Loucy (cell line): ENCODE measurements around the gene ACAD10.
"Not testable (repeated sequence)": the region's sequence is repeated elsewhere in the genome, so short reads cannot be mapped to it uniquely, and the experiment has no call there.

Experiments used
- H2AFZ ChIP-seq: fragments of 200-600 bp; sonication (generic); 2 replicates; pipeline ENCODE4 v1.6.0; 2016; ENCODE audit warnings: antibody characterized with exemption, mild to moderate bottlenecking, low read length, moderate library complexity
- H3F3A ChIP-seq: fragments of 200-600 bp; 2 replicates; pipeline ENCODE4 v1.6.0; 2016; ENCODE audit warnings: antibody characterized with exemption, low read depth, mild to moderate bottlenecking
- H3K27me3 ChIP-seq: fragments of 200-600 bp; sonication (generic); 2 replicates; pipeline ENCODE4 v1.6.1; 2014; ENCODE audit warnings: low read length, mild to moderate bottlenecking; ENCODE audit not compliant: insufficient read depth, poor library complexity, severe bottlenecking
- H3K36me3 ChIP-seq: fragments of 200-600 bp; sonication (generic); 2 replicates; pipeline ENCODE4 v1.6.1; 2016; ENCODE audit warnings: low read length; ENCODE audit not compliant: insufficient read depth
- H3K4me1 ChIP-seq: fragments of 200-600 bp; sonication (generic); 2 replicates; pipeline ENCODE4 v1.5.1; 2014; ENCODE audit warnings: low read length, mild to moderate bottlenecking; ENCODE audit not compliant: insufficient read depth, poor library complexity, severe bottlenecking
- H3K4me2 ChIP-seq: fragments of 200-600 bp; sonication (generic); 2 replicates; pipeline ENCODE4 v1.6.0; 2014; ENCODE audit warnings: antibody characterized with exemption, low read length, low read depth, mild to moderate bottlenecking; ENCODE audit not compliant: poor library complexity, severe bottlenecking
- H3K4me3 ChIP-seq: fragments of 200-600 bp; sonication (generic); 2 replicates; pipeline ENCODE4 v1.5.1; 2014; ENCODE audit warnings: low read length, mild to moderate bottlenecking, mixed read lengths; ENCODE audit not compliant: poor library complexity, severe bottlenecking
- H3K79me2 ChIP-seq: fragments of 200-600 bp; sonication (generic); 2 replicates; pipeline ENCODE4 v1.6.1; 2014; ENCODE audit warnings: low read length; ENCODE audit not compliant: insufficient read depth
- H3K9ac ChIP-seq: fragments of 200-600 bp; sonication (generic); 2 replicates; pipeline ENCODE4 v1.6.0; 2014; ENCODE audit warnings: mild to moderate bottlenecking, low read depth, low read length, moderate library complexity; ENCODE audit not compliant: poor library complexity, severe bottlenecking
- H3K9me2 ChIP-seq: fragments of 200-600 bp; sonication (generic); replicated peaks from 2 replicates; pipeline ENCODE4 v1.6.1; 2016; ENCODE audit warnings: low read depth, low read length, mixed read lengths
- H3K9me3 ChIP-seq: fragments of 200-600 bp; sonication (generic); 2 replicates; pipeline ENCODE4 v1.6.1; 2014; ENCODE audit warnings: mild to moderate bottlenecking, antibody characterized with exemption, low read length, low read depth; ENCODE audit not compliant: insufficient read depth
- H4K20me1 ChIP-seq: fragments of 200-600 bp; sonication (generic); 2 replicates; pipeline ENCODE4 v1.6.0; 2014; ENCODE audit warnings: antibody characterized with exemption, low read length, mild to moderate bottlenecking; ENCODE audit not compliant: insufficient read depth, poor library complexity, severe bottlenecking
- CTCF ChIP-seq: fragments of 200-600 bp; sonication (generic); conservative IDR thresholded peaks from 2 replicates; pipeline ENCODE4 v1.5.1; 2014; ENCODE audit warnings: mild to moderate bottlenecking, antibody characterized with exemption, low read length
- EZH2phosphoT487 ChIP-seq: fragments of 200-600 bp; IDR thresholded peaks from 2 replicates; pipeline ENCODE4 v1.6.1; 2018; ENCODE audit warnings: antibody characterized with exemption, mild to moderate bottlenecking, moderate library complexity, borderline replicate concordance

Gene ACAD10

DNA sequence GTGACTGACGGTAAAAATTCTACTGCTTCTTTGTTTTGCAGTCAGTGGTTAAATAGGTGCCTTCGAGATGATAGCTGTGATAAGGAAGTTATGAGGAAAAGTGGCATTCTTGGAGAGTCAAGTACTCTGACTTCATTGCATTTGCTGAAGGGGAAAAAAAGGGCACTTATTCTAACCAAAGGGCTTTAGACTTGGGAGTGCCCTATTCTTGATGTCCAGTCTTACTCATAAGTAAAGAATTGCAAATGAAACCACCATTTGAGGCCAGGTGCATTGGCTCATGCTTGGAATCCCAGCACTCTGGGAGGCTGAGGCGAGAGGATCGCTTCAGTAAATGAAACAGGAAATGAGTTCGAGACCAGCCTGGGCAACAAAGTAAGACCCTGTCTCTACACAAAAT, 40.4 kb upstream of the ACAD10 start:
- H3K9me3 ChIP-seq: no peaks in the 10 kb centered on the region
- H2AFZ ChIP-seq: no peak overlapping the region
- peaks cover 66% of the 10 kb centered on the region for H3K36me3 ChIP-seq
- no peak overlapping the region for H3K4me2 ChIP-seq
- no peaks in the 10 kb centered on the region for H3K9me2 ChIP-seq
- TF ChIP-seq CTCF: no peak
- TF ChIP-seq EZH2phosphoT487: no peak
- H3F3A ChIP-seq: no peaks in the 10 kb centered on the region
- H3K4me1 ChIP-seq: no peaks in the 10 kb centered on the region
- no peaks in the 10 kb centered on the region for H3K79me2 ChIP-seq
- no peak overlapping the region for H3K9ac ChIP-seq
- no peaks in the 10 kb centered on the region for H3K27me3 ChIP-seq
- H3K4me3 ChIP-seq: no peak overlapping the region
- no peaks in the 10 kb centered on the region for H4K20me1 ChIP-seq

- no peaks in the 10 kb centered on the region for H3F3A ChIP-seq
- H3K9ac ChIP-seq: no peak overlapping the region
- no peaks in the 10 kb centered on the region for H3K9me2 ChIP-seq
- H3K4me3 ChIP-seq: no peak overlapping the region
- TF ChIP-seq EZH2phosphoT487: no peak
- TF ChIP-seq CTCF: no peak
- peaks cover 69% of the 10 kb centered on the region; the same call in 1 of the 2 replicates for H3K36me3 ChIP-seq
- H3K27me3 ChIP-seq: no peaks in the 10 kb centered on the region
- no peaks in the 10 kb centered on the region for H3K4me1 ChIP-seq
- H3K9me3 ChIP-seq: no peaks in the 10 kb centered on the region
- no peaks in the 10 kb centered on the region for H3K79me2 ChIP-seq
- no peaks in the 10 kb centered on the region for H4K20me1 ChIP-seq
- no peak overlapping the region for H2AFZ ChIP-seq
- no peak overlapping the region for H3K4me2 ChIP-seq
Measured at GRCh38 chr12:111650912-111651311, 34.9 kb upstream of the ACAD10 start.

DNA sequence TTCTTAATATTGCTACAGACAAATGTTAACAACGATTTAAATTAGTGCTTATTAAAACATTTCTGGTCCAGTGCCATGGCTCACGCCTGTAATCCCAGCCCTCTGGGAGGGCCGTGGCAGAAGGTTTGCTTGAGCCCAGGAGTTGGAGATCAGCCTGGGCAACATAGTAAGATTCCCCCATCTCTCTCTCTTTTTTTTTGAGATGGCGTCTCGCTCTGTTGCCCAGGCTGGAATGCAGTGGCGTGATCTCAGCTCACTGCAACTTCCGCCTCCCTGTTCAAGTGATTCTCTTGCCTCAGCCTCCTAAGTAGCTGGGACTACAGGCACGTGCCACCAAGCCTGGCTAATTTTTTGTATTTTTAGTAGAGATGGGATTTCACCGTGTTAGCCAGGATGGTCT, 33.3 kb upstream of the ACAD10 start:
- H3K36me3 ChIP-seq: peaks cover 65% of the 10 kb centered on the region; the same call in 1 of the 2 replicates

DNA sequence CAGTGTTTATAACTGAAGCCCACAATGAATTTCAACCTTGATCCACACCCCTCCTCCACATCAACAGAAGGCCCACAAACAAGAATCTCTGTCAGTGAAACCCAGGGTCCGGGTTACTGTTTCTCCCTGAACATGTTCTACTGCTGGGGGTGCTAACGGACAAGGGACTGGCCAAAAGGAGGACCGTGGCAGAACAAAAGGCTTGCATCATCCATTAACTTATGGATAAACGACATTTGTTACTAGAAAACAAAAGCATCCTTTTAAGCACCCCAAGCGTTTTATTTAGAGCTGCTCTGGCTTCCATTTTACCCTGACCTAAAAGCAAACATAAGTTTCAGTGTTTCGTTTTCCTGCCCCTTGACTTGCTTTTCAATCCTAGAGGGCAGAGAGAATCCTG, 32.3 kb upstream of the ACAD10 start:
- Histone ChIP-seq H3K4me2 (no peak overlapping the region), H3K4me3 (no peak overlapping the region), H3K4me1 (no peaks in the 10 kb centered on the region), H3K79me2 (no peaks in the 10 kb centered on the region), H4K20me1 (no peaks in the 10 kb centered on the region), H3F3A (no peaks in the 10 kb centered on the region), H2AFZ (no peak overlapping the region), H3K9ac (no peak overlapping the region), H3K36me3 (peaks cover 76% of the 10 kb centered on the region; the same call in 1 of the 2 replicates), H3K27me3 (no peaks in the 10 kb centered on the region), H3K9me3 (no peaks in the 10 kb centered on the region), H3K9me2 (no peaks in the 10 kb centered on the region)
- TF ChIP-seq CTCF (no peak), EZH2phosphoT487 (no peak)

More for the DNA sequence above, 33.3 kb upstream of the ACAD10 start:
- not testable (repeated sequence) for H2AFZ ChIP-seq, H3K4me3 ChIP-seq, H3K9ac ChIP-seq, H3K9me3 ChIP-seq, H3K79me2 ChIP-seq, H3K4me1 ChIP-seq, H3K27me3 ChIP-seq, H3F3A ChIP-seq, H3K4me2 ChIP-seq, H4K20me1 ChIP-seq, H3K9me2 ChIP-seq
